Left hindlimb (tissue), 1 donor: ENCODE data around the gene TMEM273.
A peak's percentile ranks its signal among the peaks of the same experiment; 100 is the strongest.

ENCODE experiments used
- DNase-seq: peaks from one replicate; pipeline ENCODE4 v3.0.0-alpha.2; 2018

TMEM273 gene

GRCh38 chr10:49139028-49139845 is 49.0 kb downstream of the TMEM273 start:
- peak; percentile 54 for DNase-seq

DNA sequence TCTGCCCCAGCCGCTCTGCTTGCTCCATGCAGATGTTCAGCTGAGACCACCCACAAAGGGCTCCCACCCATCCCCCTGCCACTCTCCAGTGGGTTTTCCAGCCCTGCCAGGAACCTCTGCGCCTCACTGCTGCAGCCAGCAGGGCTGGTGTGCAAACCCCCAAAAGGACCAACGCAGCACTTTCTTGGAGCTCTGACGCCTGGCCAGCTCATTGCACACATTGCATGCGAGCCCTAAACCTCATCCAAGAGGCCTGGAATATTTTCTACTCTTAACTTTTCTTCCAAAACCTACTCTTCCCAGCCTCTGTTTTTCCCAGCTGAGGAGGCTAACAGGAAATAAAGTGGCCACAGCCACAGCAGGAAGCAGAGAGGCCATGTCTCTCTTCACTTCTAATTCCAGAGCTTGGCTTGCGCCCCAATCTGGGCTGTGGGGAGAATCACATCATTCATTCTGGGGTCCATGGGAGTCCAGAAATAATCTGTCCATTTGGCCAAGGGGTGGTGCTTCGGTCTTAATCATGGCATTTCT is 49.8 kb downstream of the TMEM273 start:
- peak; percentile 85 for DNase-seq

GRCh38 chr10:49136525-49136924 is 51.7 kb downstream of the TMEM273 start:
- no peak for DNase-seq

DNA sequence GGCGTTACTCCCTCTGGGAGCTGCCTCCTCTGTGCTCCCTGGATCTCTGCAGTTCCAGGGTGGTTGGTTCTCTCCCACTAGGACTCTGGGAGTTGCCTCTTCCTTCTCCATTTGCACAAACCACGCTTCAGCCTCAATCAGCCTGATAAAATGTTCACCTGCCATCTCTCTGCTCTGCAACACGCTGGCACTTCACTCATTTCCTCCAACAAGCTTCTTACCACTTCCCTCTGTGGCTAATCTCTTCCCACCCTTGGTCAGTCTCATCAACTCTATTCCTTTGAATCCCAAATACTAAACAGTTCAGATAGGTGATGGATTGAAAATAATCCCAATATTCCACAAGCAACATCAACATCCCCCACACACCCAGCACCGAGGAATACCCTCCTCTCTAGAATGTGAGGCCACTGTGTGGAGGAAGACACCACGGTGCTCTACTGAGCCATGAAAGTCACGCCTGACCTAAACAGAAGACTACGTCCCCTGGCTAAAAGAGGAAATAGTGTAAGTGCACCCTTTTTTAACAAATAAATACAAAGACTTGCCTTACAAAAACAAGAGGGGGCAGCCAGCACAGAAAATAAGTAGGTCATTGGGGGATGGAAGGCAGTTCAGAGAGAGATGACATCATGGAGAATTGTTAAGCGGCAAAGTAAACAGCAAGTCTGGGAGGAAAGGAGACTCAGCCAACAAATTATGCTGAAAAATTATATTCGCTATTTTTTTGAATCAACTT is 52.4 kb downstream of the TMEM273 start:
- DNase-seq, result no peak

DNA sequence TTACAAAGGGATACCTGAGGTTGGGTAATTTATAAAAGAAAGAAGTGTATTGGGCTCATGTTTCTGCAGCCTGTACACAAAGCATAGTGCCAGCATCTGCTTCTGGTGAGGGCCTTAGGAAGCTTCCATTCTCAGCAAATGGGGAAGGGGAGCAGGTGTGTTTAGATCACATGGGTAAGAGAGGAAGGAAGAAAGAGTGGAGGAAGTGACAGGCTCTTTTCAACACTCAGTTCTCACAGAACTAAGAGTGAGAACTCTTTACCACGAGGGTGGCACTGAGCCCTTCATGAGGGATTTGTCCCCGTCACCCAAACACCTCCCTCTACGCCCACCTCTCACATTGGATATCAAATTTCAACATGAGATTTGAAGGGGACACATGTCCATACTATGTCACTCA is 53.9 kb downstream of the TMEM273 start:
- DNase-seq, result no peak

DNA sequence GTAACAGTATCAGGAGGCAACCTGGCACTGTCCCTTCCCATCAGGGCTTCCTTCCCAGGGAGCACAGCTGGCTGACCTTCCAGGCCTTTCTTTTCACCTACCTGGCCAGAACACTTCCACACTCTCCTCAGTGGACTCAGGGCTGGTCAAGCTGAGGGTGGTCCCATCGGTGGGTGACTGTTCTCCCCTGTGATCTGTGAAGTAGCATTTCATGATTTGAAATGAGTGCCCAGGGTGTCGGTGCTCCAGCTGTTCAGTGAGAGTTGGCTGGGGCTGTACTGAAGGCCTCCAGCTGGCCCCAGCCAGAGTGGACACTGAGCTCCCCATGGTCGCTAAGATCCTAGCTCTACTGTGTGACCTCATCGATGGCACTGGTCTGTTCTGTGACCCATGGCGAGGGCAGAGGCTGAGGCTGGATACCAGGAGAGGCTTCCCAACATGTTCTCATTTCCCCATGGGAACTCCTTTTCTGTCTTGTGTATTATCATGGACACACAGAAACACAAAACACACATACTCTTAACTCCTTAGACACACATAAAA is 54.4 kb downstream of the TMEM273 start, which contains the start of gene FAM170B:
Gene FAM170B (minus strand): TSS at position 316 of the 543 bp plus-strand sequence. CDS start 103 bp downstream, at position 213.
- no peak for DNase-seq

DNA sequence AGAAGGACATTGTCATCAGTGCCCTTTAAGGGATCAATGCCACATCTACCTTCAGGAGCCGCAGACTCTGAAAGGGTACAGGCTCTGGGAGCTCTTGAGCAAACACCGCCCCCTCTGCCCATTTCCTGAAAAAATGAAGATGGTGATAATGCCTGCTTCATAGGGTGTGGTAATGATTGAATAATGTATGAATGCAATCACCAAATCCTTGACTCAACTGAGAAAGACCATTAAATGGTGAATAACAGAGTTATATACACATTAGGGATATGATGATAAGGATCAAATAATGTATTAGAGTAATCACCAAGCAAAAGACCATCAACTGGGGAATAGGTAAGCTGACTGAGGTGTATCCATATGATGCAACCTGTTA is 55.8 kb downstream of the TMEM273 start:
- DNase-seq, result no peak

DNA sequence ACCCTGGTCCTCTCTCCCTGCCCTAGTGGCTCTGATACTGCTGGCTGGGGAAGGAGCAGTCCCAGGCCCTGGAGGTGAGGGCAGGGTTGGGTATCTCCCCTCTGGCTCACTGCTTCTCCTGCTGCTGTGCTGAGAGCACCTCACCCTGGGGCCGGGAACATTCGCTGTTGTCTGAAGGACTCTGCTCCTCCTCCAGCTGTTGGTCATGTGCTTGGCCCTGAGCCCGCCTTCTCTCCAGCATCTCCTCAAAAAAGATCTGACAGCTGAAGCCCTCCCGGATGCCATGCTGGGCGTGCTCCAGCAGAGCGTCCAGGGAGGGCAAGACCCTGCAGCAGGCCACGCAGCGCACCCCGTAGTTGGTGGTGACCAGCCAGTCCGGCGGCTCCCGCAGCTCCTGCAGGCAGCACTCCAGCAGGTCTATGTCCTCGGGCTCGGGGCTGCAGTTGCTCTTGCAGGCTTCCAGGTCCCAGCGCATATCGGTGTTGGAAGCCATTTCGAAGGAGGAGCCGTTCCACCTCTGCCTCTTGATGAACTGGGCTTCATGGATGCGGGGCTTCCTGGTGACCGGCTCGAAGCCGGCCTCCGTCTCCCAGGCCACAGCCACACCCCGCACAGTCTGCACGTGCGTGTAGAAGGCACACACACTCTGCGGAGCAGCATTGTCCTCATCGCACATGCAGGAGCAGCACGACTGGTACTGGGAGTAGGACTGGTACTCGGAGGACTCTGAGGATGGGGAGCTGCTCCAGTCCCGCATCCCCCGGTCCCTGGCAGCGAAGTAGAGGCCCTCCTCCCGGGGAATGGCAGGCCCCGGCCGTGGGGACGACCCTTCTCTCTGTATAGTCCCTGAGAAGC is 56.5 kb downstream of the TMEM273 start:
- DNase-seq, result no peak

- no peak for DNase-seq
Measured at GRCh38 chr10:49129376-49129775, 58.8 kb downstream of the TMEM273 start.

- no peak for DNase-seq
Measured at GRCh38 chr10:49128854-49129253, 59.3 kb downstream of the TMEM273 start.

DNA sequence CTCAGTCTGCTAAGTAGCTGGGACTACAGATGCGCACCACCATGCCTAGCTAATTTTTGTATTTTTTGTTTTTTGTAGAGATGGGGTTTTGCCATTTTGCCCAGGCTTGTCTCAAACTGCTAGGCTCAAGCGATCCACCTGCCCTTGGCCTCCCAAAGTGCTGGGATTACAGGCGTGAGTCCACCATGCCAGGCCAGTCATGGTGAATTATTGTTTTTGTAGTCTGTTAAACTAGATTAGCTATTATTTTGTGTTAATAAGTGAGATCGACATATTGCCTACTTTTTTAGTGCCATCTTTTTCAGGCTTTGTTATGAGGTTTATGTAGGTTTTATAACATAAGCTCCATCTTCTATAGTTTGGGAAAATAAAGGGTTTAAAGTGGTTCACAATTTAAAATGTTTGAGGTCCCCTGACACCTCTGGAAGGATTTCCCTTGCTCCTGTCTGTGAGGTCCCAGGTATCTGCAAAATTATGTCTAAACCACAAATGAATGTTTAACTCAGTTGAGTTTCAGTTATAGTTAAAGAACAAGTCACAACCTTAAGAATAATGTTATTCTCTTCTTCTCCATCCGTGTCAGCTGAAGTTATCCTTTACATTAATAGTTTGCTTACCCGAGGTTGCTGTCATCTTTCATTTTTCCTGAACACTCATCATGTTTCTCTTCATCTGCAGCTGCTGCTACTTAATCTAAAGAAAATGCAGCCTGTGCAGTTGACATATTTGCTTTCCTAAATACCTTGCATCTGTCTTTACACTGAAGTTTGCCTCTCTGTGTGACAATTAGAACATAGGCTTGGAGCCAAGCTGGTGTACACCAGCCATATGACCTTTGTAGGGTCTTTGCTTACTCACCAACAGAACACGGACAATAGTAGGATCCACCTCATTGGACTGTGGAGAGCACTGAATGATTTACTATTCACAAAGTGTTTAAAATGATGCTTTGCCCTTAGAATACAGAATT is 63.9 kb downstream of the TMEM273 start:
- no peak for DNase-seq

- no peak for DNase-seq
Measured at GRCh38 chr10:49120911-49121310, 67.3 kb downstream of the TMEM273 start.

DNA sequence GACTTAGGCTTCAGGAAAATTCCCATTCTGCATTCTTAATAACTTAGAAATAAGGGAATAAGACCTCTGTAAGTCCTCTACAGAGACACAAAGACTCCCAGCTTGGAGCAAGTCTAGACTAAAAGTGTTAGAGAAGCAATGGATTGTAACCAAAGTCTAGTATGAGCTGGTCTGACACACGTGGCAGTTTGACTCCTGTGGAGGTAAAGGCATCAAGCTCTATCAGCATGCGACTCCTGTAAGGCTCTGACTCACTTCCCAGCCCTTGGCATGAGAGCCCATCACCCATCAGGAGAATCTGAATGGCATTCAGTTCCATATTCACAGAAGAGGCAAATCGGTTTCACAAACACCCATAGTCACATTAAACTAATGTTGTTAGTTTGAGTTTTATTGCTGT is 68.4 kb downstream of the TMEM273 start:
- DNase-seq, result no peak

DNA sequence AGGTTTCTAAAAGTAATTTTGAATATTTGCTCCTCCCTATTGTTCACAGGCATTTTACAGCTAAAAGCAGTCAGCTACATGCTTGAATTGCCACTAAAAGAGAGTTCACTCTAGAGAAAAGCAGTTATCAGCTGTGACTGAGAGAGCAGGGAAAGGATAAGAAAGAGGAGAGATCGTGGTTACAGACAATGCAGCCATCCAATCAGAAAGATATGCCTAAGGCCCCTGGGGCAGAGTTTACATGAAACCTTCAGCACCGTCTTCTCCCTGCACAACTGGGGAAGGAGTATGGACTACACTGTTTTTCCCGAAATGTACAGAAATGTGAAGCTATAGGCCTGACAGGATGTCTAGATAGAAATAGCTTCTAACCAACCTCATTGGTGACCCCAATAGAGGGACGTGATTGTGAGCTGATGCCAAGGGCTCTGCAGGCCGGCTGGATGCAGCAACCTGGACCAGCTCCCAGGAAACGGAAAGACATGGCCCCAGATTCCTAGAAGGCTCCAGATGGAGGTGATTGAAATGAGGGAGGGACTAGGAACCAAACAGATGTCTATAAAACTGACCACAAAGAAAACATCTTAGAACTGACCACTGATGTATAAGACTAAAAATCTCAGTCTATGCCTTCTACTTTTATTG is 69.6 kb downstream of the TMEM273 start:
- no peak for DNase-seq

GRCh38 chr10:49117376-49118070 is 70.7 kb downstream of the TMEM273 start:
- DNase-seq, result no peak

- DNase-seq, result no peak
Measured at GRCh38 chr10:49116509-49117375, 71.4 kb downstream of the TMEM273 start.

GRCh38 chr10:49115796-49116508 is 72.2 kb downstream of the TMEM273 start:
- DNase-seq, result no peak

DNA sequence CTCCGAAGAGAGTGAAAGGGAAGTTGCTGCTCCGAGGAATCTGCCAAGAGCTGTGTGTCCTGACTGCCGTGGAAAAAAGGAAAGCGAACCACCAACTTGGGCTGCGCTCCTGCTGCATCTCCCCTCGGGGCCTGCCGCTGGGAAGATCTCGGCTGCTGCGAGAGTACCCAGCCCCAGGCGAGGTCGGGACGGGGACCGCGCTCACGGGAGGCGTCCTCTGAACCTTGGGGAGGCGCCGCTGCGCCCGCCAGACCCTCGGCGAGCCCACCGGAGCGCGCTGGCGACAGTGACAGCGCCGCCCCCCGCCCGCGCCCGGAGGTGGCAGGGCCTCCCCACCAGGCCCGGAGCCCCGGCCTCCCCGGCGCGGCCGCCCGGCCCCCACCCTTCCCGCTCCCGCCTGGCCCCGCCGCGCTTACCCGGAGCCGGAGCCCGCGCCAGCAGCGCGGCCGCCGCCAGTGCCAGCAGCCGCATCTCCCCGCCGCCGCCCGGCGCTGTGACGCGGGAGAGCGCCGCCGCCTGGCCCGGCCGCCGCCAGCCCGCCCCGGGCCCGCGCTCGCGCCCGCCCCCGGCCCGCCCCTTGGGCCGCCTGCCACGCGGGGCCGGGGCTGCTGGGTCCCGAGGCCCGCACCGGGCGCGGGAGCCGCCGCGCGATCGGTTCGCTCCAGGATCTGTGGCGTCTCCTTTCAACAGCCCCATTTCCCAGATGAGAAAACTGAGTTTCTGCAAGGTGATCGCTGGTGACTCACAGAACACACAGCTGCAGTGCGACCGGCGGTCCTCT is 73.0 kb downstream of the TMEM273 start, which contains the start of gene VSTM4:
Gene VSTM4 (minus strand): TSS at position 508 of the 781 bp plus-strand sequence. CDS start 37 bp downstream, at position 471.
- peak; percentile 76 for DNase-seq
